GM18873 (cell line): Measurements from ENCODE around the gene PRICKLE1.
"Not testable (repeated sequence)": the region's sequence is repeated elsewhere in the genome, so short reads cannot be mapped to it uniquely, and the experiment has no call there.

Experiments used
- ATAC-seq: cut with Tn5 transposase; IDR thresholded peaks from one replicate; pipeline ENCODE4 v1.9.1; 2021; ENCODE audit warnings: mild to moderate bottlenecking, moderate library complexity, moderate number of reproducible peaks; ENCODE audit not compliant: unreplicated experiment, low FRiP score

PRICKLE1 gene

DNA sequence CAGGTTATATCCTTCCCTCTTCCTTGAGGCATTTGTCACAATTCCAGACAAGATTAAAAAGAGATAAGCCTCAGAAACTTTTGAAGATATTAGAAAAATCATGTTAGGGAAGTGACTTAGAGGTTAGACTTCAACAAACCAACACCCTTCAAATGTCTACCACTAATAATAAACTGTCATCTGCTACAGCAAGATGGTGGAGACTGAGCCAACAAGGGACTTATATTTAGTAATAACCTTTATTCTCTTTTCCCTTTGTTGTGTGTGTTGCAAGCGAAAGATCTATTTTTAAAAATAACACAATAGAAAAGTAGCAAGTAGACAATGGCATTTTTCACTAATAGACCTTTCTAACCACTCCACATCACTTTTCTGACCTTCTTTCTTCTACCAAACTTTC lies 28.6 kb downstream of the PRICKLE1 start:
- ATAC-seq = no peak

GRCh38 chr12:42557586-42558172 lies 31.9 kb downstream of the PRICKLE1 start:
- ATAC-seq = no peak

DNA sequence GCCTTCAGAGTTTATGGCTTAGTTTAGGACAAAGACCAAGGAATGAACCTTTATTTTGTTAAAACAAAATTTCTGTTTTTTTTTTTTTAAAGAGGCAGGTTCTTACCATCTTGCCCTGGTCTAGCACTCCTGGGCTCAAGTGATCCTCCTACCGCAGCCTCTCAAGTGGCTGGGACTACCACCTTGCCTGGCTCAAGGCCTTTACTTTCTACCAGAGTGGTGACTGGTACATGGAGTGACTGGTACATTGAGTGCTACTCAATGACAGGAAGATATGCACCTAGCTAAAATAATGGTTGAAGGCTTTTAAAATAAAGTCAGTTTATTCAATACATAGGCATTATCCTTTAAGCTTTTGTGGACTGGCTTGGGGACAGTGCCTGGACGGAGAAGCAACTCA lies 32.6 kb downstream of the PRICKLE1 start:
- no peak for ATAC-seq

GRCh38 chr12:42552822-42553221 lies 36.7 kb downstream of the PRICKLE1 start:
- no peak for ATAC-seq

GRCh38 chr12:42550800-42551199 lies 38.7 kb downstream of the PRICKLE1 start:
- no peak for ATAC-seq

- no peak for ATAC-seq
Observed at GRCh38 chr12:42546709-42547108, 42.8 kb downstream of the PRICKLE1 start.

DNA sequence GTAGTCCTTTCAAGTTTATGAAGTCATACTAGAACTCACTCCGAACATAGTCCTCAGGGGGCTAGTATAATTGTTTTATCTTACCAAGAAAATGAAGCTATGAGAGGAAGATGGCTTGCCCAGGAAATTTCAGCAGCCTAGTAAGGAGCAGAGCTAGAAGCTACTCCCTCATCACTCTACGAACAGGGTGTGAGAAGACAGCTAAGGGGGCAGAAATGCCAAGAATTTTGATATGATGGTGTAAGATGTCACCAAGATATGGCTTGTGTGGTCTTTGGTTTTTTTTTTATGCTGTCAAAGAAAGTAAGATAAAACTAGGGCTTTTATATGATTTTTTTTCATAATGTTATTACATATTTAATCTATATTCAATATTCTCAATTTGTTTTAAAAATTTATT lies 47.6 kb downstream of the PRICKLE1 start:
- ATAC-seq = no peak

GRCh38 chr12:42541308-42541707 lies 48.2 kb downstream of the PRICKLE1 start:
- not testable (repeated sequence) for ATAC-seq

- ATAC-seq = no peak
Observed at GRCh38 chr12:42539696-42540095, 49.9 kb downstream of the PRICKLE1 start.

DNA sequence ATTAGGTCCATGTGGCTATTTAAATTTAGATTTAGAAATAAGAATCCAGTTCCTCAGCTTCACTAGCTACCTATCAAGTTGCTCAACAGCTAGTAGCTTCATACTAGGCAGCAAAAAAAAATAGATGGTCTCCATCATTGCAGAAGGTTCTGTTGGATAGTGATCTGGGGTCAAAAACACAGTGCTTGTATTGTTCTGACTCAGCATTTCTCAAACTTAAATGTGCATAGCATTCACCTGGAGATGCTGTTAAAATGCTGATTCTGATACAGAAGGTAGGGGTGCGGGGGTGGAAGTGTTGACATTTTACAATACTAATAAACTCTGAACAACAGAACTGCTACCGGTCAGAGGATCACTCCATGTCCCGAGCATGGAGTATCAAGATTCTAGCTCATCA lies 51.3 kb downstream of the PRICKLE1 start:
- ATAC-seq = no peak

- no peak for ATAC-seq
Observed at GRCh38 chr12:42534184-42534838, 55.2 kb downstream of the PRICKLE1 start.

DNA sequence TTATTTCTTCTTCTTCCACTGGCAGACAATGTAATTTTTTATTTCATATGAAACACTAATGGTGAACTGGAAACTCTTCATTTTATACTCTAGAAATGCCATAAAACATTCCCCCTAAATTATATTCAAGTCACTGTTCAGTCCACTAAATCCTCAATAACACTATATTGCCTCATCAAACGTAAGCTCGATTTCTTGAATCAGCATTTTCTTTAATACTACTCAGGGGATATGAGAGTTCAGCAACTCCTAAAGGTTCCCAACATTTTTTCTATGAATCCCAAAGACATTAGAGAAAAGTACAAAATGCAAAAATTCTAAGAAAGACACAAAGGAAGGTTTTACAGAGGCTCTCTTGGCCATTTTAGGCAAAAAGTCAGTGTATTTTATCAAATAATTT lies 59.3 kb downstream of the PRICKLE1 start:
- no peak for ATAC-seq

GRCh38 chr12:42525444-42525843 lies 64.1 kb downstream of the PRICKLE1 start:
- ATAC-seq = no peak

DNA sequence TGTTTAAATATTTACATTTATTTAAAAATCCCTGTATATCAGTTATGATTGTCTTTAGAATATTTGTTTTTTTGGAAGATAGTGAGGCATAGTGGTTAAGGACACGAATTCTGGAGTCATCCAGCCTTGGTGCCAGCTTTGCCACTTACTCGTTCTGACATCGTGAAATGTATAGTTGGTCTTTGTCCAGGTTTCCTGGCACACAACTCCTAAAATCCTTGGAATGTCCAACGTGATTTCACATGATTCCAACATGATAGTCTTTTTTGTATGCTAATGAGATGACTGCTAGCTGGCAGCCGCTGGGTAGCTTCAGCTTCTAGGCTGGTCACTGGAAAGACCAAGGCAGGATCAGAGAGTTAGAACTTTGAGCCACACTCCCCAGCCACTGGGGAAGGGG lies 64.8 kb downstream of the PRICKLE1 start:
- no peak for ATAC-seq

DNA sequence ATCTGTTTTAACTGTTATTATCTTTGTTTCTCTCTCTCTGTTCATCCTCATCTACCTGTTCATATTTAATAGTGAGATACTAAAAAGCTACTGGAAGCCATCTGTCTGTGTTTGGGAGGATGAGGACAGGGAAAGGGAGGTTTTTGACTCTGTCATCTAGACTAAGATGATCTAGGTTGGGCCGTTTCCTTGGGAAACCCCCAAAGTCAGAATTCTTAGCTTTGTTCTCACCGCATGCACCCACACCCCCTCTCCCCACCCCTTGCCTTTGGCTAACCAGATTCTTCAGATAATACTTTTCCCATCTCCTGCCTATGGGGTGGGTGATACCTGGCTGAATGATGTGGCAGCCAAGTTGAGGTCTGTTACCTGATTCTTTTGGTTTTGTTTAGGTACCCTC lies 73.0 kb downstream of the PRICKLE1 start:
- no peak for ATAC-seq

DNA sequence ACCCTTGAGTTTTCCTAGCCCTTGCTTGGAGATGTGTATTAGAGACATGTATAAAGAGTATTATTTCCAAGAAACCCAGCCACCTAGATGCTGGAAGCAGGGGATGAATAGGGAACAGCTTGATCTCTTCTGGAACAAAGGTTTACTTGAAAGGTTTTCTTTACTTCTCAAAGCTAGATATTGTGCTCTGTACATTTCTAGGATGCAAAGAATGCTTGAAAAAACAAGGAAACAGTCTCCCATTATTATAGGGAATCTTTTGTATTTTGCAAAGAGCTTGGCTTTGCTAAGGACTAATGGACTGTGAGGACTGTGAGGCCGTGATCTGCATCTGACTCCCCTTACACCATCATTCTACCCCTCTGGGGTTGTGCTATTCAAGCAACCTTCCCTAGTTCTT lies 77.9 kb downstream of the PRICKLE1 start:
- ATAC-seq = no peak

DNA sequence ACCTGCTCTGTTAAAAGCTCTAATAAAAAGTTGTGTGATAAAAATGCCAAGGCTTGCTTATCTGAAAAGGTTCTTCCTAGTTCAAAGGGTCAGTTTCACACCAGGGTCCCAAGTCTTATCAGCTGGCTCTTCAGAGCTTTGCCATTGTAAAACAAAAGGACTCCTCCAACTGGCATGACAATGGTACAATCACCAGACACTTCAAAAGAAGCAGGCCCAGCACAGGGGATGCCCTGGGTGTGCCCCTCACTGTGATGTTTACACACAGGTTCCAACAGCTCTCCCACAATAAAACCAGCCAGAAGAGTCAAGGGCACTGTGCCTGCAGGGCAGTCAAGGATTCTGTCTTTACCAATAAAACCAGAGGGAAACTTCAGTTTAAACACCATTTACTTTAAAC lies 78.7 kb downstream of the PRICKLE1 start:
- ATAC-seq = no peak

DNA sequence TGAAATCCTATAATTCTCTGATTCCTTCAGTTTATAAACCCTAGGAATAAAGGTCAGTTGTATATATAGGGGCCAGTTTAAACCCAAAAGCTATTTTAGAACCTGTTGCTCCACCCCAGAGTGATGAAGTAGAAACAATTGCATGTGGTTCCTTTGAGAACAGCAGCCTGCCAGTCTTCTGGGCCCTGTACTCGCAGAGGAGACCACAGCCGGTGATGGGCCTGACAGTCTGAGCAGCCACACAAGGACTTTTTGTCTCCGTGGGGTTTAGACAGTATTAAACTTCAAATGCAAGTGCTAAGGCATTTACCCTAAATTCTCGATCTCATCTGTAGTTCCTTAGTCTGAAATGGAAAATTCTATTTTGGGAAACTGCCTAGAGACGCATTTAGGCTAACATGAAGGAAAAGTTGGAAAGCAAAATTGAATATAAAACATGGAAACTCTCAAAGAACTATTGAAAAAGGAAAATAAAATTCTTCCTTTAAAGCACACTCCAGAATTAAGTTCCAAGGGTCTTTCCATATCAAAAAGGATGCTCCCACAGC lies 80.6 kb downstream of the PRICKLE1 start:
- ATAC-seq = no peak

DNA sequence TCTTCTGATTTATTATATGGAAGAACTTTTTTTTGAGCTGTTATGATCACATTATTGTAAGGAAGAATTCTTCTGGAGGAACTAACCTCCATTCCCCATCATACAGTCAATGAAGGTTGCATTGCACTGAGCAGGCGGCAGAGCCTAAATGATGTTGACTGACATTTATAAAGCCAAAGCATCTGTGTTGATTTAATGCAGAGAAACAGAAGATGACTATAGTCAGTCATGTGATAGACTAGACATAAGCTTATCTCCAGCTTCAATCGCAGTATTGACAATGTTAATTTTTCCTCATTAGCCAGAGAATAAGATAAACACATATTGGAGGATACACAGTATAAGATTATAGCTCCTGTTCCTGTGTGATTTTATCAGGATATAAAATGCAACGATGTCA lies 82.0 kb downstream of the PRICKLE1 start:
- no peak for ATAC-seq

- ATAC-seq = no peak
Observed at GRCh38 chr12:42507081-42507480, 82.5 kb downstream of the PRICKLE1 start.

DNA sequence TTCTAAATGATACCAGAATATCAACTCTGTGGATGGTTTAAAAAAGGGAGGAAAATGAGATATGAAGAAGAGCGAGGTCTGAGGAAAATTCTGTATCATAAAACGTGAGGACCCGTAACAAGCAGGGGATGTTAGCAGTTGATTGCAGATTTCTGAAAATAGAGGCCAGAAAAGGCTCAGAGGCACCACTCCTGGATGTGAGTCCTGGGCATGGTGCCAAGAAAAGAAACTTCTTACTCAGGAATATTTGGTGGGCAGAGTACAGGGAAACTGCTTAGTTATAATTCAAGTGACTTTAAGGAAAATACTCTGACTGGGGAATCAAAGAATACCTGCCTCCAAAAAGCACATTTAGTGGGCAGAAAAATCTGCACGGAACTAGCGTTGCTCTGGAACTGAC lies 85.5 kb downstream of the PRICKLE1 start:
- ATAC-seq = no peak

DNA sequence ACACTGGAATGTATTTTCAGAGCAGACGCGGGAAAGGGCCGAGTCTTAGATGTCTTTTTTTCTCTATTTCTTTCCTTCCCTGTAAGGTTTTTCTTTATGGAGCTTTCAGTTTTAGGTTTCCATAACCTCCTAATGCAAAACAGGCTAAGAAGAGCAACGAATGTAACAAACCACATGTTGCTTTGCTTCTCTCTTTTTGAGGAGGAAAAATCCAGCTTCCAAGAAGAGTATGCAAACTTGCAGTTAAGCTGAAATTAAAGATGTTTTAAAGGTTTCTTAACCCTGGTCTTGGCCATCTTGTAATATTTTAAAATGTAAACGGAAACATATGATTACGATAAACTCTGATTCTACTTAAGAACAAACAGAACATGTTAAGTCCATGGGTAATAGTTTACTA lies 86.9 kb downstream of the PRICKLE1 start:
- no peak for ATAC-seq
